Hepatocyte (in vitro differentiated cells): ENCODE data around the gene ASB10. TPM values are rescaled to one million over a fixed set of nuclear protein-coding genes. Genes with fewer than 3 reads are reported as not detected.

ENCODE experiments used
- DNase-seq: peaks from one replicate; pipeline ENCODE4 v3.0.0-alpha.2; 2016; ENCODE audit warnings: low spot score
- H2AFZ ChIP-seq: fragments of 200-600 bp; sonication (generic); 2 replicates; pipeline ENCODE4 v1.6.0; 2016; ENCODE audit warnings: antibody characterized with exemption, mild to moderate bottlenecking
- H3K27ac ChIP-seq: fragments of 200-600 bp; sonication (generic); 2 replicates; pipeline ENCODE4 v1.5.1; 2016; ENCODE audit warnings: mild to moderate bottlenecking
- H3K27me3 ChIP-seq: fragments of 200-600 bp; sonication (generic); 2 replicates; pipeline ENCODE4 v1.6.1; 2016
- H3K36me3 ChIP-seq: fragments of 200-600 bp; sonication (generic); replicated peaks from 2 replicates; pipeline ENCODE4 v1.5.1; 2016; ENCODE audit warnings: low read depth; ENCODE audit not compliant: insufficient read depth
- H3K4me1 ChIP-seq: fragments of 200-600 bp; sonication (generic); 2 replicates; pipeline ENCODE4 v1.5.1; 2016; ENCODE audit warnings: mild to moderate bottlenecking, moderate library complexity; ENCODE audit not compliant: insufficient read depth
- H3K4me2 ChIP-seq: fragments of 200-600 bp; sonication (generic); 2 replicates; pipeline ENCODE4 v1.6.0; 2016
- H3K4me3 ChIP-seq: fragments of 200-600 bp; sonication (generic); 2 replicates; pipeline ENCODE4 v1.5.1; 2016; ENCODE audit warnings: mild to moderate bottlenecking
- H3K79me2 ChIP-seq: fragments of 200-600 bp; sonication (generic); 2 replicates; pipeline ENCODE4 v1.6.0; 2017; ENCODE audit warnings: mild to moderate bottlenecking
- H3K9me2 ChIP-seq: fragments of 200-600 bp; sonication (generic); replicated peaks from 2 replicates; pipeline ENCODE4 v1.6.0; 2017; ENCODE audit warnings: mild to moderate bottlenecking; ENCODE audit not compliant: insufficient read depth
- H3K9me3 ChIP-seq: fragments of 200-600 bp; sonication (generic); 2 replicates; pipeline ENCODE4 v1.5.1; 2016; ENCODE audit warnings: low read depth, mild to moderate bottlenecking
- H4K20me1 ChIP-seq: fragments of 200-600 bp; sonication (generic); 2 replicates; pipeline ENCODE4 v1.6.0; 2016; ENCODE audit warnings: mild to moderate bottlenecking; ENCODE audit not compliant: insufficient read depth, poor library complexity, severe bottlenecking
- EZH2 ChIP-seq: fragments of 200-600 bp; sonication (generic); IDR thresholded peaks from 2 replicates; pipeline ENCODE4 v1.6.1; 2016; ENCODE audit warnings: antibody characterized with exemption, mild to moderate bottlenecking, borderline replicate concordance
- EZH2phosphoT487 ChIP-seq: fragments of 200-600 bp; sonication (generic); IDR thresholded peaks from one replicate; pipeline ENCODE4 v1.6.1; 2018; ENCODE audit warnings: antibody characterized with exemption, mild to moderate bottlenecking, low read depth, moderate library complexity; ENCODE audit not compliant: unreplicated experiment, severe bottlenecking
- WGBS: methylation state at CpG from one replicate; pipeline ENCODE4 v1.1.6; 2016; ENCODE audit warnings: low lambda C conversion rate; ENCODE audit errors: missing lambda C conversion rate; 5-methylcytosine and 5-hydroxymethylcytosine counted together
- polyA plus RNA-seq: library from polyadenylated mRNA; unstranded; fragments of >200 nt; fragmentation: Nextera tagmentation; extraction: Ambion mirVana; gene quantifications from 2 replicates; pipeline ENCODE4 v1.2.1, GENCODE V29; 2016
- total RNA-seq: library from RNA; depleted of rRNA; stranded (reverse); fragments of >200 nt; gene quantifications from 2 replicates; pipeline ENCODE4 v1.2.3, GENCODE V29; 2014
- TF ChIP-seq, protein P1 (sequence below): fragments of 200-600 bp; sonication (generic); IDR thresholded peaks from 2 replicates; pipeline ENCODE4 v1.5.1; 2016; ENCODE audit warnings: antibody characterized with exemption, mild to moderate bottlenecking; ENCODE audit not compliant: poor library complexity

Gene ASB10
- total and polyA plus RNA-seq, 2 experiments from 2014 or later, result not detected

DNA sequence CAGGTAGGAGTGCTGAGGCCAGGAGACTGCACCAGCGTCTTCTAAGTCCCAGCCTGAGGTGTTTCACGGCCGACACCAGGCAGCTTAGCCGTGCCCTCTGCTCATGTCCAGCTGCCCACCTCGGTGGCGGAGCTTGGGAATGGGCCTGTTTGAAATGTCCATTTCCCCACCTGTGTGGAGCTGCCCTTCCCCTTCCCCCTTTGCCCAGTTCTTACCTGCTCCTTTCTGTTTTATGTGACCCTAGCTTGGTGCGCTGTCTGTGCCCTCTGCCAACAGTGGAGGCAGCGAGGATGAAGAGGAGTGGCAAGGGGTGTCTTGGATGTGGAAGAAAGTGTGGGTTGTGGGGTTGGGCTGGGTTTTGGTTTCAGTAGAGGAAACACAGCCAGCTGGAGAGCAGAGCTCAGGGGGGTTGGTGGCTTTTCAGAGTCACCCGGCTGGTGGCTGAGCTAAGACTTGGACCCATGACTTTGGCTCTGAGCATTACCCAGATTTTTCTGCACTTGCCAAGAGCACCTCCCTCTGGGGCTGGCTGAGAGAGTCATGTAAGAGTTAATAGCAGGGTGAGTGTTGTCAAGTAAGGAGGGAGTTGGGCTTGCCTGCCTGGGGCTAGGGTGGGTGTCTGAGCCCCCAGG lies 57.0 kb downstream of the ASB10 start:
- peaks cover 22% of the 10 kb centered on the region for H4K20me1 ChIP-seq
- TF ChIP-seq, protein P1, sequence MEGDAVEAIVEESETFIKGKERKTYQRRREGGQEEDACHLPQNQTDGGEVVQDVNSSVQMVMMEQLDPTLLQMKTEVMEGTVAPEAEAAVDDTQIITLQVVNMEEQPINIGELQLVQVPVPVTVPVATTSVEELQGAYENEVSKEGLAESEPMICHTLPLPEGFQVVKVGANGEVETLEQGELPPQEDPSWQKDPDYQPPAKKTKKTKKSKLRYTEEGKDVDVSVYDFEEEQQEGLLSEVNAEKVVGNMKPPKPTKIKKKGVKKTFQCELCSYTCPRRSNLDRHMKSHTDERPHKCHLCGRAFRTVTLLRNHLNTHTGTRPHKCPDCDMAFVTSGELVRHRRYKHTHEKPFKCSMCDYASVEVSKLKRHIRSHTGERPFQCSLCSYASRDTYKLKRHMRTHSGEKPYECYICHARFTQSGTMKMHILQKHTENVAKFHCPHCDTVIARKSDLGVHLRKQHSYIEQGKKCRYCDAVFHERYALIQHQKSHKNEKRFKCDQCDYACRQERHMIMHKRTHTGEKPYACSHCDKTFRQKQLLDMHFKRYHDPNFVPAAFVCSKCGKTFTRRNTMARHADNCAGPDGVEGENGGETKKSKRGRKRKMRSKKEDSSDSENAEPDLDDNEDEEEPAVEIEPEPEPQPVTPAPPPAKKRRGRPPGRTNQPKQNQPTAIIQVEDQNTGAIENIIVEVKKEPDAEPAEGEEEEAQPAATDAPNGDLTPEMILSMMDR, result no peak
- no peak for TF ChIP-seq EZH2phosphoT487
- no peak for TF ChIP-seq EZH2
- no peaks in the 10 kb centered on the region for H3K36me3 ChIP-seq
- no peaks in the 10 kb centered on the region for H3K27me3 ChIP-seq
- H3K4me1 ChIP-seq, result peaks cover 6% of the 10 kb centered on the region
- H3K9me3 ChIP-seq, result no peaks in the 10 kb centered on the region
- H3K9me2 ChIP-seq, result no peaks in the 10 kb centered on the region
- no peak overlapping the region for H3K4me3 ChIP-seq
- DNase-seq, result no peak
- H3K4me2 ChIP-seq, result no peak overlapping the region
- H3K27ac ChIP-seq, result no peak overlapping the region
- no peaks in the 10 kb centered on the region for H3K79me2 ChIP-seq
- WGBS, result 97% methylated on average over 9 of the region's 9 CpGs
- no peak overlapping the region for H2AFZ ChIP-seq

DNA sequence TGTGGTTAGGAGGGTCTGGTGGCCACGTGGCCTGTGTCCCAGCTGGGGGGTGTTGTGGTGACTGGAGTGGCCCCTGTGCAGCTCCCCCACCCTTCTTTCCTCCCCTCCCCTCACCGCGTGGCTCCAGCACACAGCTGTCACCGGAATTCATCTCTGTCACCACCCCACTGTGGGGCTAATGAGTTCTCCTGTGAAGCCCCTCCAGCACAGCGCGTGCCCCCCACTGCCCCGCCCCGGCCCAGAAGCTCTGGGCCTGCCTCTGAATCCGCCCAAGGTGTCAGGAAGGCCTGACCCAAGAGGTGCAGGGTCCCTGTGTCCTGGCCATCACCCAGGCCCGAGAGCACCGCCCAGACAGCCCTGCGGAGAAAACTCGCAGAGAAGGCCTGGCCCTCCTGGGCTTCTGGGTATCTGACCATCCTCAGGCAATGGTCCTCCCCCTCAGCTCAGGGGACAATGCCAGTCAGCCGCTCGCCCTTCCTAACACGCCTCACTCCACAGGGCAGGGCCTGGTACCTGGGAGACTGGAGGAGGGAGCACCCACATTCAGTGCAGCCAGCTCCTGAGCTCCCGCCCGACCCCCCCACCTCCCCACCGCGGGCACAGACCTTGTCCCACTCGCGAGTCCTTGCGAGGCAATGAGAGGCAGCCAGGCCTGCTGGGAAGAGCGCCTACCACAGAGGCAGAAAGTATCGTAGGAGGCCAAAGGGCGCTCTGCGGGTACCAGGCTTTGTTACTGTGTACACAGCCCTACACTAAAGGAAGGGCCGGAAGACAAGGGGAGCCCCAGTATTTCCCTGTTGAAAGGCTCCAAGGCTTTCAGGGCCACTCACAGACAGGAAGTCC lies 57.7 kb downstream of the ASB10 start:
- H3K9me2 ChIP-seq, result no peaks in the 10 kb centered on the region
- DNase-seq, result no peak
- no peak for TF ChIP-seq EZH2phosphoT487
- TF ChIP-seq, protein P1, result no peak
- no peak for TF ChIP-seq EZH2
- no peaks in the 10 kb centered on the region for H3K27me3 ChIP-seq
- H2AFZ ChIP-seq, result no peak overlapping the region
- H4K20me1 ChIP-seq, result peaks cover 30% of the 10 kb centered on the region
- H3K9me3 ChIP-seq, result no peaks in the 10 kb centered on the region
- peaks cover 6% of the 10 kb centered on the region for H3K4me1 ChIP-seq
- no peaks in the 10 kb centered on the region for H3K79me2 ChIP-seq
- WGBS, result 89% methylated on average over 20 of the region's 28 CpGs
- no peak overlapping the region for H3K4me2 ChIP-seq
- no peak overlapping the region for H3K4me3 ChIP-seq
- no peak overlapping the region for H3K27ac ChIP-seq
- H3K36me3 ChIP-seq, result no peaks in the 10 kb centered on the region

DNA sequence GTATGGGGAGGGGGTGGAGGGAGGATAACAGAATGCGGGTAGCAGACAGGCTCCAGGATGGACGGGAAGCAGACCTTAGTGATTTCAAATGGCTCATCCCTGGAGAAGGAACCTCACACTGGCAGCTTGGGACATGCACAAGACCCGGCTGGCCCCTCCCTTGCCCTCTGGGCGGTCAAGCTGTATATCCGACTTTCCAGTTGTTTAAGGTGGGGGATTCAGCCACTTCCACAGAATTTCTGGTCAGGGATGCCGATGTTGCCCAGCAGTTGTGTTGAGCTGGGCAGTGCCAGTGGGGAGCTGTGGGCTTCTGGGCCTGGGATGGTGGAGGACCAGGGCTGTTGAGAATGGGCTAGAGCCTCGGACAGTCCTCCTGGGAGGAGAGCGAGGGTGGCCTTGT lies 58.3 kb downstream of the ASB10 start:
- H4K20me1 ChIP-seq, result peaks cover 33% of the 10 kb centered on the region
- no peak for DNase-seq
- H3K79me2 ChIP-seq, result no peaks in the 10 kb centered on the region
- H3K9me2 ChIP-seq, result no peaks in the 10 kb centered on the region
- no peak overlapping the region for H3K4me3 ChIP-seq
- H3K27ac ChIP-seq, result no peak overlapping the region
- H3K4me2 ChIP-seq, result no peak overlapping the region
- no peak overlapping the region for H2AFZ ChIP-seq
- H3K36me3 ChIP-seq, result no peaks in the 10 kb centered on the region
- TF ChIP-seq EZH2 (no peak), EZH2phosphoT487 (no peak)
- TF ChIP-seq, protein P1, result no peak
- H3K9me3 ChIP-seq, result no peaks in the 10 kb centered on the region
- 94% methylated on average over 8 of the region's 8 CpGs for WGBS
- H3K27me3 ChIP-seq, result no peaks in the 10 kb centered on the region
- peaks cover 6% of the 10 kb centered on the region for H3K4me1 ChIP-seq
